ENCODE data around the gene TAPBPL. TPM values are rescaled to one million over a fixed set of nuclear protein-coding genes. Genes with fewer than 3 reads are reported as not detected.

The TAPBPL gene
- total RNA-seq, result 52.5 and 64.0 TPM in 2 replicates

DNA sequence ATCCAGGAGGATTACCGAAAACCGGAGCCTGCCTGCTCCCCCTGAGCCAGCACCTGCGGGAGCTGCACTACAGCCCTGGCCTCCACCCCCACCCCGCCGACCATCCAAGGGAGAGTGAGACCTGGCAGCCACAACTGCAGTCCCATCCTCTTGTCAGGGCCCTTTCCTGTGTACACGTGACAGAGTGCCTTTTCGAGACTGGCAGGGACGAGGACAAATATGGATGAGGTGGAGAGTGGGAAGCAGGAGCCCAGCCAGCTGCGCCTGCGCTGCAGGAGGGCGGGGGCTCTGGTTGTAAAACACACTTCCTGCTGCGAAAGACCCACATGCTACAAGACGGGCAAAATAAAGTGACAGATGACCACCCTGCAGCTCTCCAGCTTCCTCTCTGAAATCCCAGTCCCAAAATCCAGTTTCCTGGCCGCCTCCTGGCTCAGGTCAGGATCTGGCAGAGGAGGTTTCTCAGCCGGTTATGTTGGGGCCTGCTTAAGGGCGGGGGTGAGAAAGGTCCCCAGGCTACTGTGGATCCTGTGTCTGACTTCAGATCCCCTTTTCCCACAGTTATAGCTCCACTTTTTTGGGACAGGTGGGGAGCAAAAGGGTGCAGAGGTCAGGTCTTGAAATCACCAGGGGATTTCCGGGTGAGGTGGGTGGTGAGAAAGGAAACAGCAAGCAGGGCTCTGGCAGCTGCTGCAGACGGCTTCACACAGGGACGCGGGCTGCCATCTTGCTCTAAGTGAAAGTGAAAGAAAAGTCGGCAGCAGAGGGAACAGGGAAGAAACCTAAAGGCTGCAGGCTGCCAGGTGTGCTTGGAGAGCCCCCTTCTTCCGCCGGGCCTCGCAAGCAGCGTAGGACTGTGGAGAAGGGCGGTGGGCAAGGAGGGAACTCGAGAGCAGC is at the start of gene TAPBPL:
Gene TAPBPL, plus strand, starts transcription at position 695 of the 897 bp plus-strand sequence. CDS start 207 bp downstream, outside the sequence.
- TF ChIP-seq, protein P1, sequence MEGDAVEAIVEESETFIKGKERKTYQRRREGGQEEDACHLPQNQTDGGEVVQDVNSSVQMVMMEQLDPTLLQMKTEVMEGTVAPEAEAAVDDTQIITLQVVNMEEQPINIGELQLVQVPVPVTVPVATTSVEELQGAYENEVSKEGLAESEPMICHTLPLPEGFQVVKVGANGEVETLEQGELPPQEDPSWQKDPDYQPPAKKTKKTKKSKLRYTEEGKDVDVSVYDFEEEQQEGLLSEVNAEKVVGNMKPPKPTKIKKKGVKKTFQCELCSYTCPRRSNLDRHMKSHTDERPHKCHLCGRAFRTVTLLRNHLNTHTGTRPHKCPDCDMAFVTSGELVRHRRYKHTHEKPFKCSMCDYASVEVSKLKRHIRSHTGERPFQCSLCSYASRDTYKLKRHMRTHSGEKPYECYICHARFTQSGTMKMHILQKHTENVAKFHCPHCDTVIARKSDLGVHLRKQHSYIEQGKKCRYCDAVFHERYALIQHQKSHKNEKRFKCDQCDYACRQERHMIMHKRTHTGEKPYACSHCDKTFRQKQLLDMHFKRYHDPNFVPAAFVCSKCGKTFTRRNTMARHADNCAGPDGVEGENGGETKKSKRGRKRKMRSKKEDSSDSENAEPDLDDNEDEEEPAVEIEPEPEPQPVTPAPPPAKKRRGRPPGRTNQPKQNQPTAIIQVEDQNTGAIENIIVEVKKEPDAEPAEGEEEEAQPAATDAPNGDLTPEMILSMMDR (IDR thresholded peaks at IDR 0.05), result no peak
- no peaks in the 10 kb centered on the region for H3K9me3 Mint-ChIP-seq
- peaks cover 67% of the 10 kb centered on the region for H3K36me3 Mint-ChIP-seq (ENCODE audit: low read depth)
- no peaks in the 10 kb centered on the region for H3K27me3 Mint-ChIP-seq
- ChIA-PET CTCF (interaction anchor here (0.7 to 3.1 kb wide), 6 partner anchors 10 to 86 kb away, joined by 3 to 24 read pairs (median 8); no protein-coding TSS in a partner anchor), POLR2A (interaction anchor here (0.5 to 5.2 kb wide), 17 partner anchors 8 to 492 kb away, joined by 3 to 173 read pairs (median 12); partner anchors contain the start of genes CDCA3, COPS7A, GAPDH and MRPL51)
- ATAC-seq (ENCODE audit: low read depth) (peak; percentile 86), DNase-seq (peak; percentile 62)
- H3K27ac Mint-ChIP-seq, result peak within 1 kb of the TSS; percentile 99
- intact Hi-C loops (cut with micrococcal nuclease), result loop anchor here (1.0 kb wide), 5 partner anchors 8 to 42 kb away; partner anchors contain the start of gene MRPL51
- H3K4me1 Mint-ChIP-seq, result peaks cover 58% of the 10 kb centered on the region
- H3K4me3 Mint-ChIP-seq, result peak within 1 kb of the TSS; percentile 97

- H3K27ac Mint-ChIP-seq, result no peak overlapping the region
- no peaks in the 10 kb centered on the region for H3K4me1 Mint-ChIP-seq
- ATAC-seq (ENCODE audit: low read depth), result no peak
- CTCF ChIA-PET, result no interaction called here
- peaks cover 13% of the 10 kb centered on the region for H3K27me3 Mint-ChIP-seq
- no peaks in the 10 kb centered on the region for H3K36me3 Mint-ChIP-seq (ENCODE audit: low read depth)
- DNase-seq, result no peak
- no peak overlapping the region for H3K4me3 Mint-ChIP-seq
- intact Hi-C loops (cut with micrococcal nuclease), result no loop called here
- TF ChIP-seq, protein P1 (IDR thresholded peaks at IDR 0.05), result no peak
- H3K9me3 Mint-ChIP-seq, result no peaks in the 10 kb centered on the region
- POLR2A ChIA-PET, result interaction anchor here (0.6 kb wide), 1 partner anchor 614 kb away, joined by 3 read pairs; the partner anchor contains the start of gene LPCAT3
Measured at GRCh38 chr12:6404390-6404789, 47.5 kb upstream of the TAPBPL start.

DNA sequence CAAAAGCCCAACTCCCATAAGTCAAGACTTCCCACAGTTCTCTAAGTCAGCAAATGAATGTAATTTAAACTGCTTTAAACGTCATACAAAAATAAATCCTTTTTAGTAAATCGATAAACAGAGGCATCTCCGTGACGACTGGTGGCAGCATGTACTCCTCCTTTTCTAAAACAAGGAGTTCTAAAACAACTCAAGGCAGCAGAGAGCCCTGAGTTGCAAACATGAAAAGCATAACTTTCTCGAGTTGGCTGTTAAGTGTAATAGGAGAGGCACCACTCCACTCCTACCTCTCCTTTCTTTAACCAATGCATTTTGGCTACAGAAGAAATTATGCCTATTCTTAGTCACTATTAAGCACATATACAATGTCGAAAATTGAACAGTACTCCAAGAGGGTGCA is 45.9 kb upstream of the TAPBPL start:
- CTCF ChIA-PET, result no interaction called here
- intact Hi-C loops (cut with micrococcal nuclease), result no loop called here

DNA sequence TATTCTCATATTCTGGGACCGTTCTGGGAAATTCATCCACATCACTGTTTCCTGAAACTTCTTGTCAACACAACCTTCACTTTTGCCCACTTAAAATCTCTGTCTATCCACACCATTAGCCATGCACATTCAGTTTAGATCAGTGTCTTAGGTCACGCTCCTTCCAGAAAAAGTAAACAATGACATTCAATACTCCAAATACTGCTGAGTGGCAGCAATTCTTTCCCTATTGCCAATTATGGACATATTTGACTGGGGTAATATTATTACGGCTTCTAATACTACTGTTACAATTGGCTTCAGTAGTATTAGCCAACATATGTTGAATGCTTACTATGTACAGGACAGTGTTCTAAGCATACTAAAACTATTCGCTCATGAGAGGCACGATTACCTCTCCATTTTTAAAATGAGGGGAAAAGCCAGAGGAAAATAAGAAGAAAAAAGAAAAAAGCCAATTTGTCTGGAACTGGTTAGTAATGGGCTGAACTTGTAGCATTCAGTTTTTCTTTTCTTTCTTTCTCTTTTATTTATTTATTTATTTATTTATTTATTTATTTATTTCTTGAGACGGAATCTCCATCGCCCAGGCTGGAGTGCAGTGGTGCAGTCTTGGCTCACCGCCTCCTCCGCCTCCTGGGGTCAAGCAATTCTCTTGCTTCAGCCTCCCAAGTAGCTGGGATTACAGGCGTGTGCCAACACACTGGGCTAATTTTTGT is 44.4 kb upstream of the TAPBPL start:
- ATAC-seq (ENCODE audit: low read depth), result no peak
- Mint-ChIP-seq H3K9me3 (no peaks in the 10 kb centered on the region), H3K4me3 (no peak overlapping the region), H3K36me3 (ENCODE audit: low read depth) (no peaks in the 10 kb centered on the region), H3K27me3 (peaks cover 13% of the 10 kb centered on the region), H3K4me1 (no peaks in the 10 kb centered on the region), H3K27ac (no peak overlapping the region)
- intact Hi-C loops (cut with micrococcal nuclease), result no loop called here
- DNase-seq, result no peak
- TF ChIP-seq, protein P1 (IDR thresholded peaks at IDR 0.05), result no peak
- ChIA-PET POLR2A (no interaction called here), CTCF (no interaction called here)

More for the DNA sequence above, 45.9 kb upstream of the TAPBPL start:
- DNase-seq (no peak), ATAC-seq (ENCODE audit: low read depth) (no peak)
- H3K4me1 Mint-ChIP-seq, result no peaks in the 10 kb centered on the region
- no peaks in the 10 kb centered on the region for H3K9me3 Mint-ChIP-seq
- H3K4me3 Mint-ChIP-seq, result no peak overlapping the region
- H3K27ac Mint-ChIP-seq, result no peak overlapping the region
- TF ChIP-seq, protein P1 (IDR thresholded peaks at IDR 0.05), result no peak
- POLR2A ChIA-PET, result no interaction called here
- H3K36me3 Mint-ChIP-seq (ENCODE audit: low read depth), result no peaks in the 10 kb centered on the region
- peaks cover 8% of the 10 kb centered on the region for H3K27me3 Mint-ChIP-seq

Measured in activated B cell treated with CpG ODN at 0.5 μM for 24 hours (primary cell).